H1 (cell line): Measurements from ENCODE around the gene SLC2A2. TPM values are rescaled to one million over a fixed set of nuclear protein-coding genes. Genes with fewer than 3 reads are reported as not detected.
A peak's percentile ranks its signal among the peaks of the same experiment; 100 is the strongest.

Source experiments
- CTCF ChIA-PET: fragments of 300-600 bp; sonication (Branson Sonifier 250); formaldehyde crosslinking; loops from one replicate; lab custom pipeline; 2021; ENCODE audit not compliant: partially characterized antibody; lab: Charles Lee
- POLR2A ChIA-PET: fragments of 300-600 bp; sonication (Branson Sonifier 250); formaldehyde crosslinking; loops from one replicate; lab custom pipeline; 2021; ENCODE audit warnings: inconsistent platforms; ENCODE audit not compliant: partially characterized antibody; lab: Charles Lee
- DNase-seq, 2 experiments: peaks; one replicate each; pipeline versions ENCODE4 v3.0.0 to v3.0.0-alpha.2; 2010 to 2022; ENCODE audit warnings: low spot score in 2 of 2, low read depth in 1 of 2, mixed read lengths in 1 of 2
- FAIRE-seq: peaks from 2 replicates; lab custom pipeline; 2011; peaks lifted over from hg19 to GRCh38; lab: Jason Lieb, UNC
- H2AFZ ChIP-seq: 2 replicates; pipeline ENCODE4 v1.8.1; 2012; ENCODE audit warnings: low read length, inconsistent platforms
- H2AK5ac ChIP-seq: 2 replicates; pipeline ENCODE4 v1.6.1; 2013; ENCODE audit warnings: low read depth, low read length
- H2BK120ac ChIP-seq: replicated peaks from 2 replicates; pipeline ENCODE3; 2013; ENCODE audit warnings: low read depth, low read length, inconsistent platforms
- H2BK12ac ChIP-seq: 2 replicates; pipeline ENCODE4 v1.6.1; 2013; ENCODE audit warnings: low read depth, low read length
- H2BK15ac ChIP-seq: 2 replicates; pipeline ENCODE4 v1.6.1; 2013; ENCODE audit warnings: low read length
- H2BK20ac ChIP-seq: 2 replicates; pipeline ENCODE4 v1.6.1; 2013; ENCODE audit warnings: low read length
- H2BK5ac ChIP-seq: 2 replicates; pipeline ENCODE4 v1.6.1; 2013; ENCODE audit warnings: low read depth, low read length
- H3K14ac ChIP-seq: 2 replicates; pipeline ENCODE4 v1.6.1; 2013; ENCODE audit warnings: inconsistent platforms; ENCODE audit not compliant: insufficient read length
- H3K18ac ChIP-seq: 2 replicates; pipeline ENCODE4 v1.6.1; 2013; ENCODE audit warnings: low read length; ENCODE audit errors: extremely low read depth
- H3K23ac ChIP-seq: 2 replicates; pipeline ENCODE4 v1.6.1; 2013; ENCODE audit warnings: inconsistent platforms; ENCODE audit not compliant: insufficient read length
- H3K23me2 ChIP-seq: 2 replicates; pipeline ENCODE4 v1.6.1; 2013; ENCODE audit warnings: low read depth, low read length
- H3K27ac ChIP-seq: 2 replicates; pipeline ENCODE4 v1.6.1; 2011; ENCODE audit warnings: low read depth, low read length, inconsistent platforms
- H3K27me3 ChIP-seq, 4 experiments: replicated peaks in 1 of 4; 1 replicate in 1 of 4; 2 replicates in 3 of 4; pipeline versions ENCODE4 v1.6.1 to v1.8.1; 2011 to 2013; ENCODE audit warnings: low read length in 3 of 4, mild to moderate bottlenecking in 3 of 4, inconsistent platforms in 2 of 4, mixed read lengths in 2 of 4, moderate library complexity in 1 of 4; ENCODE audit not compliant: control insufficient read depth in 3 of 4, insufficient read depth in 3 of 4; ENCODE audit errors: extremely low read depth in 1 of 4
- H3K36me3 ChIP-seq, 4 experiments: 2 replicates each; pipeline versions ENCODE4 v1.6.1 to v1.8.1; 2011 to 2013; ENCODE audit warnings: mild to moderate bottlenecking in 4 of 4, low read length in 3 of 4, moderate library complexity in 2 of 4, control low read depth in 1 of 4, inconsistent platforms in 1 of 4; ENCODE audit not compliant: insufficient read depth in 4 of 4, control insufficient read depth in 2 of 4
- H3K4ac ChIP-seq: replicated peaks from 2 replicates; pipeline ENCODE3; 2013; ENCODE audit warnings: low read length, low read depth, mixed read lengths, inconsistent platforms; ENCODE audit not compliant: insufficient read length
- H3K4me1 ChIP-seq, 4 experiments: replicated peaks in 1 of 4; 1 replicate in 1 of 4; 2 replicates in 3 of 4; pipeline versions ENCODE4 v1.6.1 to v1.8.1; 2011 to 2013; ENCODE audit warnings: low read length in 3 of 4, inconsistent platforms in 2 of 4, mixed read lengths in 1 of 4; ENCODE audit not compliant: insufficient read depth in 4 of 4, control insufficient read depth in 3 of 4
- H3K4me2 ChIP-seq, 2 experiments: 2 replicates each; pipeline versions ENCODE4 v1.6.1 to v1.8.1; 2011 to 2013; ENCODE audit warnings: low read depth in 2 of 2, low read length in 2 of 2, control low read depth in 1 of 2, inconsistent platforms in 1 of 2, mild to moderate bottlenecking in 1 of 2; ENCODE audit not compliant: insufficient read depth in 1 of 2
- H3K4me3 ChIP-seq, 4 experiments: fragments of 200-600, 300-600 bp in 1 of 4; sonication (generic), shearing (Covaris generic), sonication (Bioruptor Twin) in 1 of 4; 2 replicates each; pipeline versions ENCODE4 v1.5.1 to v1.8.1; 2011 to 2016; ENCODE audit warnings: low read length in 4 of 4, low read depth in 3 of 4, control low read depth in 2 of 4, inconsistent platforms in 2 of 4, mild to moderate bottlenecking in 2 of 4, mixed read lengths in 1 of 4, moderate library complexity in 1 of 4; ENCODE audit not compliant: insufficient read depth in 2 of 4; ENCODE audit errors: extremely low read depth in 1 of 4
- H3K56ac ChIP-seq: replicated peaks from 2 replicates; pipeline ENCODE3; 2013; ENCODE audit warnings: low read depth, mild to moderate bottlenecking, mixed read lengths, low read length, inconsistent platforms; ENCODE audit not compliant: insufficient read length
- H3K79me1 ChIP-seq: 2 replicates; pipeline ENCODE4 v1.6.1; 2013; ENCODE audit warnings: low read depth, low read length, control low read depth
- H3K79me2 ChIP-seq, 2 experiments: 2 replicates each; pipeline versions ENCODE4 v1.6.1 to v1.8.1; 2012 to 2013; ENCODE audit warnings: low read length in 2 of 2, mild to moderate bottlenecking in 2 of 2, inconsistent platforms in 1 of 2; ENCODE audit not compliant: insufficient read depth in 2 of 2, control insufficient read depth in 1 of 2
- H3K9ac ChIP-seq, 4 experiments: replicated peaks in 1 of 4; 1 replicate in 1 of 4; 2 replicates in 3 of 4; pipeline versions ENCODE4 v1.6.1 to v1.8.1; 2011 to 2013; ENCODE audit warnings: low read depth in 3 of 4, low read length in 3 of 4, control low read depth in 2 of 4, mild to moderate bottlenecking in 2 of 4, moderate library complexity in 2 of 4, inconsistent platforms in 1 of 4; ENCODE audit errors: extremely low read depth in 1 of 4
- H3K9me3 ChIP-seq, 2 experiments: 2 replicates each; pipeline versions ENCODE4 v1.6.1 to v1.8.1; 2012 to 2013; ENCODE audit warnings: mild to moderate bottlenecking in 2 of 2, moderate library complexity in 2 of 2, control low read depth in 1 of 2, inconsistent platforms in 1 of 2, low read depth in 1 of 2, low read length in 1 of 2, mixed read lengths in 1 of 2; ENCODE audit not compliant: insufficient read depth in 2 of 2
- H4K20me1 ChIP-seq, 2 experiments: replicated peaks in 1 of 2; 2 replicates each; pipeline versions ENCODE3 to v1.8.1; 2011 to 2013; ENCODE audit warnings: inconsistent platforms in 2 of 2, low read length in 2 of 2, mild to moderate bottlenecking in 1 of 2; ENCODE audit not compliant: insufficient read depth in 2 of 2, control insufficient read depth in 1 of 2
- H4K5ac ChIP-seq: 2 replicates; pipeline ENCODE4 v1.6.1; 2013; ENCODE audit warnings: low read length, low read depth, mixed read lengths, inconsistent platforms; ENCODE audit not compliant: insufficient read length
- H4K8ac ChIP-seq: 2 replicates; pipeline ENCODE4 v1.8.0; 2013; ENCODE audit warnings: mild to moderate bottlenecking, moderate library complexity, low read length, inconsistent platforms; ENCODE audit not compliant: insufficient read depth; ENCODE audit errors: extremely low read depth
- H4K91ac ChIP-seq: replicated peaks from 2 replicates; pipeline ENCODE3; 2013; ENCODE audit warnings: low read length, mixed read lengths, inconsistent platforms; ENCODE audit not compliant: insufficient read length
- HDAC2 ChIP-seq, 2 experiments: fragments of 300-600 bp in 1 of 2; sonication (generic) in 1 of 2; IDR thresholded peaks; 2 replicates each; pipeline ENCODE4 v1.6.1; 2011 to 2012; ENCODE audit warnings: low read depth in 2 of 2, low read length in 2 of 2, mild to moderate bottlenecking in 2 of 2, moderate library complexity in 2 of 2, borderline replicate concordance in 1 of 2, inconsistent platforms in 1 of 2
- POLR2A ChIP-seq, 2 experiments: IDR thresholded peaks; 1 replicate in 1 of 2; 2 replicates in 1 of 2; pipeline ENCODE4 v1.6.1; 2011; ENCODE audit warnings: low read depth in 2 of 2, low read length in 2 of 2, mild to moderate bottlenecking in 2 of 2; ENCODE audit errors: control extremely low read depth in 1 of 2
- SP4 ChIP-seq: IDR thresholded peaks from 2 replicates; pipeline ENCODE4 v1.6.1; 2012; ENCODE audit warnings: low read length, inconsistent platforms
- WGBS, 2 experiments: shearing (Covaris generic) in 1 of 2; methylation state at CpG; one replicate each; pipeline versions ENCODE4 v1.1.6 to v1.1.7; 2013 to 2015; ENCODE audit warnings: low lambda C conversion rate in 2 of 2, mixed read lengths in 2 of 2, inconsistent platforms in 1 of 2, low coverage in 1 of 2, missing lambda C conversion rate in 1 of 2; ENCODE audit not compliant: insufficient replicate concordance in 2 of 2, insufficient coverage in 1 of 2, insufficient read length in 1 of 2; ENCODE audit errors: extremely low coverage in 1 of 2, missing lambda C conversion rate in 1 of 2; 5-methylcytosine and 5-hydroxymethylcytosine counted together
- polyA plus RNA-seq, 7 experiments: library from polyadenylated mRNA; depleted of rRNA in 3 of 7; stranded (reverse) in 5 of 7; unstranded in 2 of 7; fragments of >200 nt in 5 of 7; fragments of 200-250 nt in 2 of 7; gene quantifications; 1 replicate in 5 of 7; 2 replicates in 1 of 7; 4 replicates in 1 of 7; pipeline versions ENCODE4 v1.2.1 to v1.2.3, GENCODE V29; 2011 to 2013; ENCODE audit warnings: missing spikeins in 2 of 7, mixed read lengths in 2 of 7
- total RNA-seq: library from RNA; stranded (reverse); fragmentation: NEBNext Ultra II Directional; extraction: Animal tissue kit (Norgen Biotek cat#: 25700); gene quantifications from 2 replicates; pipeline ENCODE4 v1.2.1, GENCODE V29; 2021

SLC2A2 gene
- total and polyA plus RNA-seq, 2 of the 8 experiments (the other 6 are each of a cell fraction or from before 2014, with no cell fraction given), result not detected

- 91% methylated on average over 5 of the region's 5 CpGs; no CpG with 5 or more reads in 1 of the 2 experiments for WGBS, 2 experiments
- no peak overlapping the region for H3K14ac ChIP-seq
- no peaks in the 10 kb centered on the region for H3K36me3 ChIP-seq
- no peak for DNase-seq
- H3K4me2 ChIP-seq, result no peak overlapping the region
- H3K79me2 ChIP-seq, result no peaks in the 10 kb centered on the region
- no peak overlapping the region for H2BK20ac ChIP-seq
- H3K4ac ChIP-seq, result no peak overlapping the region
- H2AK5ac ChIP-seq, result no peak overlapping the region
- H3K9ac ChIP-seq, result no peak overlapping the region
- no peak overlapping the region for H2BK15ac ChIP-seq
- H3K23me2 ChIP-seq, result no peaks in the 10 kb centered on the region
- ChIA-PET POLR2A (no interaction called here), CTCF (no interaction called here)
- no peak overlapping the region for H3K23ac ChIP-seq
- H4K20me1 ChIP-seq, result no peaks in the 10 kb centered on the region
- H3K9me3 ChIP-seq, result no peaks in the 10 kb centered on the region; a peak in 1 of 4 replicates
- no peak overlapping the region for H2BK120ac ChIP-seq
- no peak overlapping the region for H2BK12ac ChIP-seq
- no peak overlapping the region for H3K27ac ChIP-seq
- no peaks in the 10 kb centered on the region for H3K4me1 ChIP-seq
- TF ChIP-seq HDAC2 (IDR thresholded peaks at IDR 0.05; ENCODE audit: borderline replicate concordance in 1 of 2, low read depth in 2 of 2, low read length in 2 of 2), result no peak
- TF ChIP-seq POLR2A (IDR thresholded peaks at IDR 0.05; ENCODE audit: control extremely low read depth in 1 of 2, low read depth in 2 of 2, low read length in 2 of 2), result no peak
- TF ChIP-seq SP4, result no peak
- H2BK5ac ChIP-seq, result no peak overlapping the region
- no peak overlapping the region for H4K5ac ChIP-seq
- no peak overlapping the region for H3K56ac ChIP-seq
- H2AFZ ChIP-seq, result 0 out of 2 replicates have a peak overlapping the region, but pooled peaks have one; percentile 79
- no peak overlapping the region for H3K18ac ChIP-seq
- no peaks in the 10 kb centered on the region for H3K27me3 ChIP-seq
- no peak overlapping the region for H3K4me3 ChIP-seq
- H4K91ac ChIP-seq, result no peak overlapping the region
- H4K8ac ChIP-seq, result no peak overlapping the region
- no peaks in the 10 kb centered on the region for H3K79me1 ChIP-seq
- no peak for FAIRE-seq
These were observed 24.4 kb downstream of the SLC2A2 start for GRCh38 chr3:171001957-171002694.
